CD4-positive, alpha-beta memory T cell (primary cell): ENCODE results near the gene PIP5K1C. TPM values are rescaled to one million over a fixed set of nuclear protein-coding genes. Genes with fewer than 3 reads are reported as not detected.
"Not testable (repeated sequence)": the region's sequence is repeated elsewhere in the genome, so short reads cannot be mapped to it uniquely, and the experiment has no call there.

Source experiments
- CTCF ChIA-PET: fragments of 350-600 bp; sonication (Branson Sonifier 250); formaldehyde crosslinking; loops from one replicate; lab custom pipeline; 2021; ENCODE audit warnings: inconsistent platforms; ENCODE audit not compliant: partially characterized antibody; lab: Charles Lee
- POLR2A ChIA-PET: fragments of 350-600 bp; sonication (Branson Sonifier 250); formaldehyde crosslinking; loops from one replicate; lab custom pipeline; 2021; ENCODE audit not compliant: partially characterized antibody; lab: Charles Lee
- DNase-seq, 5 donors: peaks; one replicate each; pipeline versions ENCODE4 v3.0.0 to v3.0.0-alpha.2; 2020 to 2022; ENCODE audit warnings: mixed read lengths in 1 of 5
- H3K27ac ChIP-seq: one replicate; pipeline ENCODE4 v1.7.0; 2013; ENCODE audit warnings: low read depth, low read length
- H3K27me3 ChIP-seq: 2 replicates; pipeline ENCODE4 v1.7.0; 2013; ENCODE audit warnings: mild to moderate bottlenecking, low read length, moderate library complexity; ENCODE audit not compliant: insufficient read depth
- H3K36me3 ChIP-seq: 2 replicates; pipeline ENCODE4 v1.7.0; 2013; ENCODE audit warnings: mild to moderate bottlenecking, low read length, moderate library complexity; ENCODE audit not compliant: insufficient read depth
- H3K4me1 ChIP-seq: 2 replicates; pipeline ENCODE4 v1.7.0; 2013; ENCODE audit warnings: mild to moderate bottlenecking, low read length, moderate library complexity; ENCODE audit not compliant: insufficient read depth
- H3K4me3 ChIP-seq, 2 donors: one replicate each; pipeline ENCODE4 v1.7.0; 2013; ENCODE audit warnings: low read length in 2 of 2, mild to moderate bottlenecking in 1 of 2
- H3K9me3 ChIP-seq, 2 donors: one replicate each; pipeline ENCODE4 v1.7.0; 2013; ENCODE audit warnings: low read length in 2 of 2, control low read depth in 1 of 2; ENCODE audit not compliant: control insufficient read depth in 1 of 2
- H3K27ac Mint-ChIP-seq, 7 donors: one replicate each; pipeline ENCODE4 v1.8.0; 2020 to 2021; ENCODE audit warnings: mixed read lengths in 7 of 7, mild to moderate bottlenecking in 6 of 7, inconsistent platforms in 3 of 7, moderate library complexity in 3 of 7
- H3K27me3 Mint-ChIP-seq, 2 donors: one replicate each; pipeline ENCODE4 v1.8.0; 2020 to 2021; ENCODE audit warnings: mixed read lengths in 2 of 2
- H3K36me3 Mint-ChIP-seq, 2 donors: one replicate each; pipeline ENCODE4 v1.8.0; 2020 to 2021; ENCODE audit warnings: mixed read lengths in 2 of 2, inconsistent platforms in 1 of 2, mild to moderate bottlenecking in 1 of 2
- H3K4me1 Mint-ChIP-seq, 4 donors: one replicate each; pipeline ENCODE4 v1.8.0; 2020 to 2021; ENCODE audit warnings: mixed read lengths in 4 of 4, mild to moderate bottlenecking in 1 of 4
- H3K4me3 Mint-ChIP-seq, 8 donors: one replicate each; pipeline ENCODE4 v1.8.0; 2020 to 2021; ENCODE audit warnings: mixed read lengths in 8 of 8, mild to moderate bottlenecking in 7 of 8, moderate library complexity in 6 of 8, inconsistent platforms in 3 of 8
- H3K9me3 Mint-ChIP-seq, 8 donors: one replicate each; pipeline ENCODE4 v1.8.0; 2020 to 2021; ENCODE audit warnings: mixed read lengths in 8 of 8, mild to moderate bottlenecking in 5 of 8, inconsistent platforms in 3 of 8, moderate library complexity in 1 of 8
- intact Hi-C: fragments of 100-400 bp; cut with micrococcal nuclease; formaldehyde crosslinking; loops from one replicate; pipeline ENCODE4 v1.15.1; 2023
- polyA plus RNA-seq, 2 donors: library from polyadenylated mRNA; unstranded; fragments of 300-500 nt; fragmentation: Illumina TruSeq; gene quantifications; one replicate each; pipeline ENCODE4 v1.2.3, GENCODE V29; 2021
- total RNA-seq, 2 experiments: library from RNA; stranded (reverse); gene quantifications; one replicate each; pipeline ENCODE4 v1.2.3, GENCODE V29; 2021

Gene PIP5K1C
- total and polyA plus RNA-seq, 4 experiments from 2014 or later, result 1.7 to 29.7 (median 23.7) TPM

DNA sequence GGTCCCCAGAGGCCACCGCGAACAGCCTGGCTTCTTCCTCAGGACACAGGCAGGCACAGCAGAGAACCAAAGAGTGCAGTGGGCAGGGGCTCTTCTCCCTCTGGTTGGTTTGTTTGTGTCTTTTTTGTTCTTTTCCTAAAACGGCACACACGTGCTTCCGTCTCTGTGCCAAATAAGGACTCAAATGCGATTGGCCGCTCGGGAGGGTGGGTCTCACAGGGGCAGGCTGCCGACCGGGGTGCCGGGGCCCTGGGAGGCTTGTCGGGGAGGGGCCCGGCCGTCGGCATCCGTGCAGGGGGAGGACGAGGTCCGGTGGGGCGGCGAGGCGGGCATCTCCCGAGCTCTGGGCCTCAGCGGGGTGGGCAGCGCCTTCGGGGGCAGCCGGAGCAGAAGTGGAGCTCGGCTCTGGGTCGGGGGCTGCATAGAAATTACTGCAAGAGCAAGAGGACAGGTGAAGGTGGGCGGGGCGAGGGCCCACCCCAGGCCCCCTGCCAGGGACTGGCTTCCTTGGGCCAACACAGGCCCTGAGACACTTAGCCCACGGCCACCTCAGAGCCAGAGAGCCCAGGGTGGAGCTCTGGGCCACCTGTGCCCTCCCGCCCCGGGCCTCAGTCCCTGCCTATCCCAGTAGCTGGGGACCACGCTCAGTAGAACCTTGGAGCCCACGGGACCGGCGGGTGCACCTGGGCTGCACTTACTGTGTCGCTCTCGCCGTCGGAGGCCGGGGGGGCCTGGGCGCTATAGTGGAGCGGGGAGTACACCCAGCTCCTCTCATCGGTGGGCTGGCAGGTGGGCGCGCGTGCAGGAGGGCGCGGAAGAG, 67.3 kb downstream of the PIP5K1C start:
- DNase-seq, result no peak
- Histone ChIP-seq H3K27me3 (no peaks in the 10 kb centered on the region), H3K4me1 (no peaks in the 10 kb centered on the region), H3K36me3 (no peaks in the 10 kb centered on the region), H3K27ac (no peak overlapping the region), H3K4me3 (no peak overlapping the region), H3K9me3 (no peaks in the 10 kb centered on the region)
- Mint-ChIP-seq H3K4me1 (peaks cover 0 to 2% (median 0%) of the 10 kb centered on the region in 4 donors), H3K4me3 (no peak overlapping the region), H3K27ac (peak overlapping the region in 1 of 7 donors; percentile 42), H3K27me3 (no peaks in the 10 kb centered on the region), H3K9me3 (no peaks in the 10 kb centered on the region), H3K36me3 (peaks cover 3 to 5% of the 10 kb centered on the region in 2 donors)
- intact Hi-C loops, result no loop called here
- ChIA-PET POLR2A (no interaction called here), CTCF (no interaction called here)

DNA sequence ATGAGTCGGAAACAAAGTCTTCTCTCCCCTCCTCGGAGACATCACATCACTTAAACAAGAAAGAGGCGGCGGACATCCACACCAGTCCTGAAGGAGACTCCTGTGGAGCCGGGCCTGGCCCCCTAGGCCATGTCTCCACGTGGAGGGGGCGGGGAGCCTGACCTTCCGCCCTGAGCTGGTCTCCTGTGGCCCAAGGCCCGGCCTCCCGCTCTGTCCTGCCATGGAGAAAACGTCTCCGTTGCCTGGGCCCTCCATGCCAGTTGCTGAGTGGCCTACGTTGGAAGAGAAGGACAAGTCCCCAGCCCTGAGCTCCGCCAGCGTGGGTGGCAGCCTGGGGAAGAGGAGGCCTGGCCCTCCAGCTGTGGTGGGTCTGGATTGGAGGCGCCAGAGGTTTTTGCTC, 68.2 kb downstream of the PIP5K1C start:
- H3K27ac ChIP-seq, result no peak overlapping the region
- CTCF ChIA-PET, result no interaction called here
- H3K9me3 ChIP-seq, result no peaks in the 10 kb centered on the region
- intact Hi-C loops, result no loop called here
- Mint-ChIP-seq H3K27ac (no peak overlapping the region), H3K4me3 (no peak overlapping the region), H3K36me3 (peaks cover 3 to 5% of the 10 kb centered on the region in 2 donors), H3K9me3 (no peaks in the 10 kb centered on the region), H3K27me3 (no peaks in the 10 kb centered on the region), H3K4me1 (peaks cover 0 to 6% (median 2%) of the 10 kb centered on the region in 4 donors)
- DNase-seq, result no peak
- POLR2A ChIA-PET, result no interaction called here
- H3K27me3 ChIP-seq, result no peaks in the 10 kb centered on the region
- no peak overlapping the region for H3K4me3 ChIP-seq
- H3K4me1 ChIP-seq, result peaks cover 4% of the 10 kb centered on the region
- H3K36me3 ChIP-seq, result no peaks in the 10 kb centered on the region

GRCh38 chr19:3631053-3631861, 69.0 kb downstream of the PIP5K1C start:
- no peak overlapping the region for H3K27ac ChIP-seq
- H3K4me1 Mint-ChIP-seq, result peaks cover 2 to 12% (median 9%) of the 10 kb centered on the region in 4 donors
- no peaks in the 10 kb centered on the region for H3K27me3 Mint-ChIP-seq
- no peaks in the 10 kb centered on the region for H3K36me3 ChIP-seq
- no peak for DNase-seq
- H3K9me3 Mint-ChIP-seq, result no peaks in the 10 kb centered on the region
- no peak overlapping the region for H3K27ac Mint-ChIP-seq
- H3K36me3 Mint-ChIP-seq, result peaks cover 0 to 7% of the 10 kb centered on the region in 2 donors
- CTCF ChIA-PET, result no interaction called here
- no peak overlapping the region for H3K4me3 ChIP-seq
- POLR2A ChIA-PET, result no interaction called here
- no peaks in the 10 kb centered on the region for H3K27me3 ChIP-seq
- peaks cover 6% of the 10 kb centered on the region for H3K4me1 ChIP-seq
- intact Hi-C loops, result no loop called here
- H3K4me3 Mint-ChIP-seq, result no peak overlapping the region
- no peaks in the 10 kb centered on the region for H3K9me3 ChIP-seq

GRCh38 chr19:3628766-3629165, 71.5 kb downstream of the PIP5K1C start:
- H3K27me3 Mint-ChIP-seq, DNase-seq, H3K36me3 ChIP-seq, H3K27ac ChIP-seq, H3K4me3 ChIP-seq, H3K9me3 Mint-ChIP-seq, H3K4me3 Mint-ChIP-seq, H3K9me3 ChIP-seq, H3K27me3 ChIP-seq, intact Hi-C loops, CTCF ChIA-PET: not testable (repeated sequence)
- Mint-ChIP-seq H3K27ac (peak overlapping the region in 1 of 7 donors; percentile 55), H3K36me3 (peaks cover 0 to 13% of the 10 kb centered on the region in 2 donors), H3K4me1 (peaks cover 13 to 34% (median 24%) of the 10 kb centered on the region in 4 donors)
- peaks cover 27% of the 10 kb centered on the region for H3K4me1 ChIP-seq
- POLR2A ChIA-PET, result interaction anchor here (1.1 kb wide), 1 partner anchor 31 kb away, joined by 3 read pairs; no protein-coding TSS in a partner anchor

DNA sequence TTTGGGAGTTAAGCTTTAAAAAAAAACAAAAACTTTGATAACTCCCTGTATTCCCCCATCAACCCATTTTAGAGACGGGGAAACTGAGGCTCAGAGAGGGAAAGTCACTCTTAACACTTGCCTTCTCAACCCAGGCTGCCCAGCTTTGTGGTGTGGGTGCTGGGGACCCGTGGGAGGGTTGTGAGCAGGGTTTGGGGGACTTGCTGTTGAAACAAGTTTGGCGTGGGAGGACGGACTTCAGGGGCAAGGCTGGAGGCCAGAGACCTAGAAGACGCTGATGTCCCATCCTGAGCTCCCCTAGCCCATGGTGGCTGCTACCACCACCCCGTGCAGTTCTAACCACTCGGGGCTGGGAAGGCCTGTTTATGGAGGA, 72.9 kb downstream of the PIP5K1C start:
- no peak for DNase-seq

DNA sequence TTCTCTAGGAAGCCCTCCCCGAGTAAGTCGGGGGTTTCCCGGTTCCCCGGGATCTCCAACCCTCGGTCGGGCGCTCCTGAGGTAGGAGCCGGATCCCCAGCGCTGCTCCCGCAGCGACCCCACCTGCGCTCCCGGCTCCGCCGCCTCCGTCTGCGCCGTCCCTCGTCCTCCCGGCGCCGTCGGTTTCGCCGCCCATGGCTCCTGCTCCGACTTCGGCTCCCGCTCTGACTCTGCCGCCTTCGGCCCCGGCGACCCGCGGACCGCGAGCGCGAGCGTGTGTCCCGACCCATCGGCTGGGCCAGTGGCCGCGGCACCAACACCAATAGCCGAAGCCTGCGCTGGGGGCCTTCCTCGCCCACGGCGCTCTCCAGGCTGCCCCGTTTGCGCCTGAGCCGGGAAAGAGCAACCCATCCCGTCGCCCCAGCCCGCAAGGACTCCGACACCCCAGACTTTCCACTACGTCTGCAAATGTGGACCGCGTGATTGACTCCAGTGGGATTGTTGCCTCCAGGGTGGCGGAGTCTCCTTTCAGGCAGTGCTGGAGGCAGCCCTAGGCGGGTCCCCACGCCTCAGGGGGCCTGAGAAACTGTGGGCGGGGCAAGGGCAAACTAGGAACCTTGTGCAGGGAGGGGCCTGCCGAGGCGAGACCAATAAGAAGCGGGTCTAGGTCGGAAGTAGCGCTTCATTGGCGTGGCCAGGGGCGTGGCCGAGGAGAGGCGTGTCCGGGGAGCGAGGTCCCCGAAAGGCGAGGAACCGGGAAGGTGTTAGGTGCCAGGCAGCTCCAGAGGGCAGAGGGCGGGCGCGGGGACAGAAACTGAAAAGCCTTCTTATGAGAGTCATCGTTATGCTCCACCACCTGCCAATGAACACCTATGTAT, 73.6 kb downstream of the PIP5K1C start, which contains the start of gene CACTIN:
Gene CACTIN, minus strand, starts transcription at position 318 of the 878 bp plus-strand sequence. Its CDS starts 28 bp downstream, at position 290.
- Histone ChIP-seq H3K36me3 (no peaks in the 10 kb centered on the region), H3K27ac (peak within 1 kb of the TSS; percentile 87), H3K9me3 (no peaks in the 10 kb centered on the region), H3K4me1 (peaks cover 27% of the 10 kb centered on the region), H3K27me3 (no peaks in the 10 kb centered on the region), H3K4me3 (peak within 1 kb of the TSS; percentile 76 to 79)
- ChIA-PET POLR2A (interaction anchor here (0.8 to 1.3 kb wide), 7 partner anchors 41 to 717 kb away, joined by 3 to 7 read pairs (median 3); partner anchors contain the start of genes DOHH, MFSD12 and MPND), CTCF (interaction anchor here (0.8 kb wide), 1 partner anchor 82 kb away, joined by 3 read pairs; no protein-coding TSS in a partner anchor)
- H3K36me3 Mint-ChIP-seq, result peaks cover 0 to 23% of the 10 kb centered on the region in 2 donors
- H3K27ac Mint-ChIP-seq, result peak within 1 kb of the TSS; percentile 98 to 100 (median 99)
- intact Hi-C loops, result loop anchor here (1.0 kb wide), 4 partner anchors 54 to 120 kb away; partner anchors contain the start of genes FZR1, HMG20B, MFSD12 and PIP5K1C
- DNase-seq, result peak; percentile 98 to 100 (median 99)
- no peaks in the 10 kb centered on the region for H3K9me3 Mint-ChIP-seq
- H3K27me3 Mint-ChIP-seq, result no peaks in the 10 kb centered on the region
- H3K4me3 Mint-ChIP-seq, result peak within 1 kb of the TSS; percentile 86 to 98 (median 96)
- peaks cover 13 to 34% (median 25%) of the 10 kb centered on the region in 4 donors for H3K4me1 Mint-ChIP-seq

More for the DNA sequence above, 72.9 kb downstream of the PIP5K1C start:
- Mint-ChIP-seq H3K27me3 (no peaks in the 10 kb centered on the region), H3K27ac (peak overlapping the region; percentile 98 to 100 (median 99)), H3K36me3 (peaks cover 0 to 19% of the 10 kb centered on the region in 2 donors), H3K9me3 (no peaks in the 10 kb centered on the region), H3K4me3 (peak overlapping the region; percentile 17 to 98 (median 95)), H3K4me1 (peaks cover 13 to 34% (median 24%) of the 10 kb centered on the region in 4 donors)
- ChIA-PET POLR2A (interaction anchor here (0.8 to 1.3 kb wide), 7 partner anchors 41 to 716 kb away, joined by 3 to 7 read pairs (median 3); partner anchors contain the start of genes DOHH, MFSD12 and MPND), CTCF (interaction anchor here (0.8 kb wide), 1 partner anchor 83 kb away, joined by 3 read pairs; no protein-coding TSS in a partner anchor)
- Histone ChIP-seq H3K27ac (peak overlapping the region; percentile 87), H3K4me3 (peak overlapping the region; percentile 17 to 76), H3K36me3 (no peaks in the 10 kb centered on the region), H3K27me3 (no peaks in the 10 kb centered on the region), H3K9me3 (no peaks in the 10 kb centered on the region), H3K4me1 (peaks cover 27% of the 10 kb centered on the region)
- intact Hi-C loops, result loop anchor here (1.0 kb wide), 4 partner anchors 55 to 121 kb away; partner anchors contain the start of genes FZR1, HMG20B, MFSD12 and PIP5K1C
